HG02588 (cell line): Measurements from ENCODE around the gene RASA3.

Experiments
- ATAC-seq: cut with Tn5 transposase; IDR thresholded peaks from one replicate; pipeline ENCODE4 v1.9.1; 2021; ENCODE audit warnings: mild to moderate bottlenecking, moderate library complexity; ENCODE audit not compliant: unreplicated experiment

RASA3 gene

GRCh38 chr13:113962386-113962785 is 170.0 kb downstream of the RASA3 start:
- ATAC-seq: no peak

GRCh38 chr13:113960276-113960948 is 172.0 kb downstream of the RASA3 start:
- ATAC-seq: no peak

- no peak for ATAC-seq
Observed at GRCh38 chr13:113959198-113959597, 173.2 kb downstream of the RASA3 start.

GRCh38 chr13:113958373-113958772 is 174.1 kb downstream of the RASA3 start:
- no peak for ATAC-seq

- ATAC-seq: no peak
Observed at GRCh38 chr13:113956571-113956970, 175.9 kb downstream of the RASA3 start.

- no peak for ATAC-seq
Observed at GRCh38 chr13:113955691-113956090, 176.7 kb downstream of the RASA3 start.

GRCh38 chr13:113955235-113955634 is 177.2 kb downstream of the RASA3 start:
- no peak for ATAC-seq

- ATAC-seq: no peak
Observed at GRCh38 chr13:113954046-113954835, 178.2 kb downstream of the RASA3 start.

GRCh38 chr13:113953561-113953960 is 178.9 kb downstream of the RASA3 start:
- no peak for ATAC-seq

GRCh38 chr13:113952983-113953520 is 179.4 kb downstream of the RASA3 start:
- ATAC-seq: no peak

- ATAC-seq: no peak
Observed at GRCh38 chr13:113952151-113952982, 180.1 kb downstream of the RASA3 start.

GRCh38 chr13:113951246-113951999 is 181.0 kb downstream of the RASA3 start:
- peak; percentile 73 for ATAC-seq

GRCh38 chr13:113950451-113951245 is 181.8 kb downstream of the RASA3 start:
- ATAC-seq: peak; percentile 12

- no peak for ATAC-seq
Observed at GRCh38 chr13:113949546-113949945, 182.9 kb downstream of the RASA3 start.

GRCh38 chr13:113948034-113948742 is 184.2 kb downstream of the RASA3 start:
- no peak for ATAC-seq

- no peak for ATAC-seq
Observed at GRCh38 chr13:113947311-113948033, 185.0 kb downstream of the RASA3 start.

GRCh38 chr13:113946409-113947181 is 185.8 kb downstream of the RASA3 start:
- ATAC-seq: no peak
